Skeletal muscle satellite cell (primary cell): ENCODE results near the gene GRM5.

Experiments used
- H3K27me3 ChIP-seq: 2 replicates; pipeline ENCODE4 v1.7.0; 2013; ENCODE audit warnings: low read length; ENCODE audit not compliant: control insufficient read depth, insufficient read depth
- H3K36me3 ChIP-seq: 2 replicates; pipeline ENCODE4 v1.7.0; 2013; ENCODE audit warnings: mild to moderate bottlenecking, control low read depth, low read length; ENCODE audit not compliant: insufficient read depth
- H3K4me1 ChIP-seq: 2 replicates; pipeline ENCODE4 v1.7.0; 2013; ENCODE audit warnings: low read length; ENCODE audit not compliant: control insufficient read depth, insufficient read depth
- H3K4me2 ChIP-seq: 2 replicates; pipeline ENCODE4 v1.7.0; 2013; ENCODE audit warnings: mild to moderate bottlenecking, low read length
- H3K4me3 ChIP-seq: 2 replicates; pipeline ENCODE4 v1.7.0; 2013; ENCODE audit warnings: low read length
- H3K9ac ChIP-seq: 2 replicates; pipeline ENCODE4 v1.7.0; 2013; ENCODE audit warnings: mild to moderate bottlenecking, low read depth, low read length, moderate library complexity
- H3K9me3 ChIP-seq: replicated peaks from 2 replicates; pipeline ENCODE4 v1.7.0; 2013; ENCODE audit warnings: mild to moderate bottlenecking, control low read depth, low read length

Gene GRM5

GRCh38 chr11:88603091-88603867, 462.5 kb downstream of the GRM5 start:
- peak overlapping the region; percentile 31 for H3K4me2 ChIP-seq
- no peak overlapping the region for H3K9ac ChIP-seq
- no peak overlapping the region for H3K4me3 ChIP-seq
- H3K36me3 ChIP-seq, result no peaks in the 10 kb centered on the region
- peaks cover 19% of the 10 kb centered on the region for H3K4me1 ChIP-seq
- H3K27me3 ChIP-seq, result no peaks in the 10 kb centered on the region
- H3K9me3 ChIP-seq, result no peaks in the 10 kb centered on the region

- H3K9ac ChIP-seq, result no peak overlapping the region
- no peak overlapping the region for H3K4me2 ChIP-seq
- no peaks in the 10 kb centered on the region for H3K36me3 ChIP-seq
- no peaks in the 10 kb centered on the region for H3K27me3 ChIP-seq
- no peaks in the 10 kb centered on the region for H3K9me3 ChIP-seq
- no peak overlapping the region for H3K4me3 ChIP-seq
- no peaks in the 10 kb centered on the region for H3K4me1 ChIP-seq
Measured at GRCh38 chr11:88597387-88597786, 468.4 kb downstream of the GRM5 start.

GRCh38 chr11:88596786-88597185, 469.0 kb downstream of the GRM5 start:
- no peak overlapping the region for H3K9ac ChIP-seq
- H3K4me1 ChIP-seq, result no peaks in the 10 kb centered on the region
- H3K36me3 ChIP-seq, result no peaks in the 10 kb centered on the region
- no peak overlapping the region for H3K4me2 ChIP-seq
- no peak overlapping the region for H3K4me3 ChIP-seq
- H3K27me3 ChIP-seq, result no peaks in the 10 kb centered on the region
- H3K9me3 ChIP-seq, result no peaks in the 10 kb centered on the region

GRCh38 chr11:88594274-88594950, 471.4 kb downstream of the GRM5 start:
- Histone ChIP-seq H3K36me3 (no peaks in the 10 kb centered on the region), H3K4me2 (no peak overlapping the region), H3K9me3 (no peaks in the 10 kb centered on the region), H3K27me3 (no peaks in the 10 kb centered on the region), H3K9ac (no peak overlapping the region), H3K4me3 (no peak overlapping the region), H3K4me1 (no peaks in the 10 kb centered on the region)

GRCh38 chr11:88590361-88590760, 475.4 kb downstream of the GRM5 start:
- Histone ChIP-seq H3K9ac (no peak overlapping the region), H3K27me3 (peaks cover 10% of the 10 kb centered on the region), H3K36me3 (no peaks in the 10 kb centered on the region), H3K4me2 (no peak overlapping the region), H3K9me3 (no peaks in the 10 kb centered on the region), H3K4me1 (no peaks in the 10 kb centered on the region), H3K4me3 (no peak overlapping the region)

- no peak overlapping the region for H3K4me2 ChIP-seq
- H3K9me3 ChIP-seq, result no peaks in the 10 kb centered on the region
- no peak overlapping the region for H3K9ac ChIP-seq
- no peaks in the 10 kb centered on the region for H3K4me1 ChIP-seq
- H3K36me3 ChIP-seq, result no peaks in the 10 kb centered on the region
- peaks cover 25% of the 10 kb centered on the region for H3K27me3 ChIP-seq
- no peak overlapping the region for H3K4me3 ChIP-seq
Measured at GRCh38 chr11:88583251-88583650, 482.5 kb downstream of the GRM5 start.

- Histone ChIP-seq H3K9me3 (no peaks in the 10 kb centered on the region), H3K4me1 (no peaks in the 10 kb centered on the region), H3K27me3 (peaks cover 17% of the 10 kb centered on the region), H3K36me3 (no peaks in the 10 kb centered on the region), H3K4me2 (no peak overlapping the region), H3K4me3 (no peak overlapping the region), H3K9ac (no peak overlapping the region)
Measured at GRCh38 chr11:88579466-88579865, 486.3 kb downstream of the GRM5 start.

- Histone ChIP-seq H3K27me3 (peaks cover 18% of the 10 kb centered on the region), H3K9me3 (no peaks in the 10 kb centered on the region), H3K4me1 (no peaks in the 10 kb centered on the region), H3K4me2 (no peak overlapping the region), H3K9ac (no peak overlapping the region), H3K36me3 (no peaks in the 10 kb centered on the region), H3K4me3 (no peak overlapping the region)
Measured at GRCh38 chr11:88576741-88577140, 489.0 kb downstream of the GRM5 start.

- Histone ChIP-seq H3K27me3 (peaks cover 15% of the 10 kb centered on the region), H3K4me2 (no peak overlapping the region), H3K4me1 (no peaks in the 10 kb centered on the region), H3K36me3 (no peaks in the 10 kb centered on the region), H3K9me3 (no peaks in the 10 kb centered on the region), H3K9ac (no peak overlapping the region), H3K4me3 (no peak overlapping the region)
Measured at GRCh38 chr11:88575916-88576315, 489.9 kb downstream of the GRM5 start.

- H3K4me3 ChIP-seq, result no peak overlapping the region
- H3K4me1 ChIP-seq, result no peaks in the 10 kb centered on the region
- H3K36me3 ChIP-seq, result no peaks in the 10 kb centered on the region
- H3K9ac ChIP-seq, result no peak overlapping the region
- no peak overlapping the region for H3K4me2 ChIP-seq
- peaks cover 13% of the 10 kb centered on the region for H3K27me3 ChIP-seq
- H3K9me3 ChIP-seq, result no peaks in the 10 kb centered on the region
Measured at GRCh38 chr11:88569342-88569741, 496.4 kb downstream of the GRM5 start.

GRCh38 chr11:88555829-88556202, 510.0 kb downstream of the GRM5 start:
- H3K27me3 ChIP-seq, result no peaks in the 10 kb centered on the region
- H3K9ac ChIP-seq, result peak overlapping the region; percentile 54
- H3K4me1 ChIP-seq, result peaks cover 29% of the 10 kb centered on the region
- no peaks in the 10 kb centered on the region for H3K36me3 ChIP-seq
- peak overlapping the region; percentile 6 for H3K4me3 ChIP-seq
- no peaks in the 10 kb centered on the region for H3K9me3 ChIP-seq
- H3K4me2 ChIP-seq, result peak overlapping the region; percentile 48
